ENCODE results near the gene AP1G2. TPM values are rescaled to one million over a fixed set of nuclear protein-coding genes. Genes with fewer than 3 reads are reported as not detected.
A peak's percentile ranks its signal among the peaks of the same experiment; 100 is the strongest.

Gene AP1G2
- total and polyA plus RNA-seq, 2 donors (not counting 1 experiment from before 2014, with no cell fraction given) = 648 to 1,185 TPM

- ATAC-seq (ENCODE audit: low read depth) (no peak), DNase-seq (peak; percentile 8)
- peaks cover 0 to 4% of the 10 kb centered on the region in 2 experiments for H3K36me3 ChIP-seq (replicated peaks in 1 of 2; ENCODE audit: control extremely low read depth in 1 of 2, control insufficient read depth in 1 of 2, extremely low read depth in 1 of 2, insufficient read depth in 2 of 2, low read length in 1 of 2)
- Mint-ChIP-seq H3K4me1 (peaks cover 25% of the 10 kb centered on the region), H3K9me3 (ENCODE audit: insufficient read depth) (no peaks in the 10 kb centered on the region), H3K27ac (no peak overlapping the region), H3K4me3 (no peak overlapping the region), H3K27me3 (peaks cover 38% of the 10 kb centered on the region)
- H3K4me2 ChIP-seq (replicated peaks; ENCODE audit: low read depth, low read length, poor library complexity, severe bottlenecking) = no peak overlapping the region
- peaks cover 18% of the 10 kb centered on the region for H3K79me2 ChIP-seq (ENCODE audit: control insufficient read depth, insufficient read depth, low read length)
- intact Hi-C loops (cut with micrococcal nuclease) = no loop called here
- peaks cover 0 to 27% (median 9%) of the 10 kb centered on the region in 4 experiments for H3K27me3 ChIP-seq (replicated peaks in 1 of 4; ENCODE audit: control extremely low read depth in 1 of 4, control insufficient read depth in 3 of 4, insufficient read depth in 4 of 4, low read length in 3 of 4)
- no peak for TF ChIP-seq EZH2 (IDR thresholded peaks at IDR 0.05; ENCODE audit: borderline replicate concordance, insufficient read depth, low read depth, low read length, poor library complexity, severe bottlenecking)
- TF ChIP-seq CTCF (IDR thresholded peaks at IDR 0.05) = no peak
- H3K4me3 ChIP-seq (ENCODE audit: control extremely low read depth in 1 of 5, extremely low read depth in 1 of 5, insufficient read depth in 1 of 5, low read depth in 2 of 5, low read length in 4 of 5) = no peak overlapping the region
- ChIA-PET POLR2A (no interaction called here), CTCF (interaction anchor here (9.3 kb wide), 1 partner anchor 14 kb away, joined by 61 read pairs; the partner anchor contains the start of gene THTPA)
- H3K9ac ChIP-seq (ENCODE audit: low read length) = no peak overlapping the region
- H3K4me1 ChIP-seq (ENCODE audit: control insufficient read depth in 2 of 2, insufficient read depth in 2 of 2, low read length in 2 of 2) = peaks cover 16 to 23% of the 10 kb centered on the region in 2 donors
- no peak overlapping the region for H2AFZ ChIP-seq (ENCODE audit: insufficient read depth, low read depth, low read length, poor library complexity, severe bottlenecking)
- H3K9me3 ChIP-seq (ENCODE audit: control extremely low read depth in 1 of 3, control insufficient read depth in 2 of 3, insufficient read depth in 1 of 3, low read length in 2 of 3) = peaks cover 0 to 2% (median 0%) of the 10 kb centered on the region in 3 donors
- 86% methylated on average over 23 of the region's 23 CpGs for WGBS (ENCODE audit: insufficient coverage)
- no peak overlapping the region for H3K27ac ChIP-seq (ENCODE audit: low read length in 2 of 2)
- peaks cover 12% of the 10 kb centered on the region for H4K20me1 ChIP-seq (ENCODE audit: control insufficient read depth, insufficient read depth, low read length, poor library complexity, severe bottlenecking)
Measured at GRCh38 chr14:23570806-23571483, 3.4 kb upstream of the AP1G2 start.
